ENCODE data around the gene NAGLU. TPM values are rescaled to one million over a fixed set of nuclear protein-coding genes. Genes with fewer than 3 reads are reported as not detected.

NAGLU gene
- total RNA-seq, 5 donors from 2014 or later (not counting 1 experiment from before 2014, with no cell fraction given) = 13.2 to 35.1 (median 28.8) TPM

- ATAC-seq (replicated peaks in 1 of 4) = no peak
- peaks cover 0 to 10% of the 10 kb centered on the region in 2 donors for H3K36me3 ChIP-seq (ENCODE audit: control insufficient read depth in 2 of 2, extremely low read depth in 1 of 2, insufficient read depth in 1 of 2, low read length in 1 of 2)
Measured at GRCh38 chr17:42512733-42513251, 23.2 kb upstream of the NAGLU start.

GRCh38 chr17:42513686-42514085 is 22.4 kb upstream of the NAGLU start:
- peaks cover 2 to 6% of the 10 kb centered on the region in 2 experiments for H3K4me1 ChIP-seq (ENCODE audit: control insufficient read depth in 1 of 2, extremely low read depth in 1 of 2, insufficient read depth in 2 of 2, low read length in 2 of 2)
- H3K27me3 Mint-ChIP-seq = no peaks in the 10 kb centered on the region
- POLR2A ChIA-PET = no interaction called here
- no peaks in the 10 kb centered on the region for H3K9me3 ChIP-seq
- H3K27ac ChIP-seq (ENCODE audit: low read length) = no peak overlapping the region
- peaks cover 5 to 11% (median 8%) of the 10 kb centered on the region in 3 donors for H3K4me1 Mint-ChIP-seq
- H3K4me3 Mint-ChIP-seq = no peak overlapping the region
- no peak overlapping the region for H3K27ac Mint-ChIP-seq
- H3K9me3 Mint-ChIP-seq = no peaks in the 10 kb centered on the region
- CTCF ChIA-PET = no interaction called here
- no peak overlapping the region for H3K4me3 ChIP-seq (ENCODE audit: control insufficient read depth in 1 of 2, extremely low read depth in 1 of 2, low read length in 1 of 2)
- ATAC-seq (replicated peaks in 1 of 4) (no peak), DNase-seq (no peak)
- H3K27me3 ChIP-seq (replicated peaks in 1 of 2; ENCODE audit: control insufficient read depth in 2 of 2, extremely low read depth in 1 of 2, insufficient read depth in 2 of 2, low read length in 1 of 2) = peaks cover 0 to 7% of the 10 kb centered on the region in 2 experiments
- peaks cover 11% of the 10 kb centered on the region for H3K36me3 Mint-ChIP-seq
- peaks cover 0 to 10% of the 10 kb centered on the region in 2 donors for H3K36me3 ChIP-seq (ENCODE audit: control insufficient read depth in 2 of 2, extremely low read depth in 1 of 2, insufficient read depth in 1 of 2, low read length in 1 of 2)
- 91% methylated on average over 8 of the region's 11 CpGs for WGBS (ENCODE audit: insufficient coverage)

More at GRCh38 chr17:42512733-42513251, 23.2 kb upstream of the NAGLU start:
- no peaks in the 10 kb centered on the region for H3K27me3 Mint-ChIP-seq
- H3K9me3 ChIP-seq = no peaks in the 10 kb centered on the region
- H3K27ac ChIP-seq (ENCODE audit: low read length) = no peak overlapping the region
- H3K4me1 ChIP-seq (ENCODE audit: control insufficient read depth in 1 of 2, extremely low read depth in 1 of 2, insufficient read depth in 2 of 2, low read length in 2 of 2) = peaks cover 2 to 6% of the 10 kb centered on the region in 2 experiments
- WGBS (ENCODE audit: insufficient coverage) = 85% methylated on average over 3 of the region's 6 CpGs
- CTCF ChIA-PET = interaction anchor here (0.6 kb wide), 3 partner anchors 92 to 200 kb away, joined by 3 to 4 read pairs (median 3); no protein-coding TSS in a partner anchor
- no peaks in the 10 kb centered on the region for H3K9me3 Mint-ChIP-seq
- peaks cover 0 to 7% of the 10 kb centered on the region in 2 experiments for H3K27me3 ChIP-seq (replicated peaks in 1 of 2; ENCODE audit: control insufficient read depth in 2 of 2, extremely low read depth in 1 of 2, insufficient read depth in 2 of 2, low read length in 1 of 2)
- POLR2A ChIA-PET = no interaction called here
- H3K36me3 Mint-ChIP-seq = peaks cover 20% of the 10 kb centered on the region
- H3K4me3 ChIP-seq (ENCODE audit: control insufficient read depth in 1 of 2, extremely low read depth in 1 of 2, low read length in 1 of 2) = no peak overlapping the region
- H3K4me1 Mint-ChIP-seq = peaks cover 5 to 14% (median 8%) of the 10 kb centered on the region in 3 donors
- no peak overlapping the region for H3K4me3 Mint-ChIP-seq
- DNase-seq = no peak
- no peak overlapping the region for H3K27ac Mint-ChIP-seq

- Histone ChIP-seq H3K9me3 (no peaks in the 10 kb centered on the region), H3K4me1 (ENCODE audit: control insufficient read depth in 1 of 2, extremely low read depth in 1 of 2, insufficient read depth in 2 of 2, low read length in 2 of 2) (peaks cover 2 to 6% of the 10 kb centered on the region in 2 experiments), H3K27ac (ENCODE audit: low read length) (no peak overlapping the region), H3K4me3 (ENCODE audit: control insufficient read depth in 1 of 2, extremely low read depth in 1 of 2, low read length in 1 of 2) (no peak overlapping the region), H3K36me3 (ENCODE audit: control insufficient read depth in 2 of 2, extremely low read depth in 1 of 2, insufficient read depth in 1 of 2, low read length in 1 of 2) (peaks cover 0 to 10% of the 10 kb centered on the region in 2 donors), H3K27me3 (replicated peaks in 1 of 2; ENCODE audit: control insufficient read depth in 2 of 2, extremely low read depth in 1 of 2, insufficient read depth in 2 of 2, low read length in 1 of 2) (peaks cover 0 to 7% of the 10 kb centered on the region in 2 experiments)
- ChIA-PET POLR2A (interaction anchor here in 1 of 2 donors (0.6 kb wide), 1 partner anchor 81 kb away, joined by 3 read pairs; no protein-coding TSS in a partner anchor), CTCF (interaction anchor here (0.6 to 1.6 kb wide), 3 partner anchors 83 to 86 kb away, joined by 4 to 5 read pairs (median 4); no protein-coding TSS in a partner anchor)
- 100% methylated on average over 5 of the region's 11 CpGs for WGBS (ENCODE audit: insufficient coverage)
- H3K27me3 Mint-ChIP-seq = no peaks in the 10 kb centered on the region
- H3K4me1 Mint-ChIP-seq = peaks cover 5% of the 10 kb centered on the region in 3 donors
- H3K9me3 Mint-ChIP-seq = no peaks in the 10 kb centered on the region
- H3K4me3 Mint-ChIP-seq = no peak overlapping the region
- peaks cover 5% of the 10 kb centered on the region for H3K36me3 Mint-ChIP-seq
- H3K27ac Mint-ChIP-seq = no peak overlapping the region
- no peak for ATAC-seq (replicated peaks in 1 of 4)
- no peak for DNase-seq
Measured at GRCh38 chr17:42514279-42514678, 21.8 kb upstream of the NAGLU start.

GRCh38 chr17:42514867-42515266 is 21.2 kb upstream of the NAGLU start:
- Mint-ChIP-seq H3K36me3 (peaks cover 3% of the 10 kb centered on the region), H3K27ac (no peak overlapping the region), H3K9me3 (no peaks in the 10 kb centered on the region), H3K4me3 (no peak overlapping the region), H3K4me1 (peaks cover 5% of the 10 kb centered on the region in 3 donors), H3K27me3 (no peaks in the 10 kb centered on the region)
- H3K27ac ChIP-seq (ENCODE audit: low read length) = no peak overlapping the region
- ChIA-PET CTCF (interaction anchor here (0.6 to 1.6 kb wide), 6 partner anchors 28 to 302 kb away, joined by 3 to 10 read pairs (median 4); no protein-coding TSS in a partner anchor), POLR2A (no interaction called here)
- H3K9me3 ChIP-seq = no peaks in the 10 kb centered on the region
- DNase-seq = no peak
- peaks cover 2 to 6% of the 10 kb centered on the region in 2 experiments for H3K4me1 ChIP-seq (ENCODE audit: control insufficient read depth in 1 of 2, extremely low read depth in 1 of 2, insufficient read depth in 2 of 2, low read length in 2 of 2)
- H3K36me3 ChIP-seq (ENCODE audit: control insufficient read depth in 2 of 2, extremely low read depth in 1 of 2, insufficient read depth in 1 of 2, low read length in 1 of 2) = peaks cover 0 to 10% of the 10 kb centered on the region in 2 donors
- H3K27me3 ChIP-seq (replicated peaks in 1 of 2; ENCODE audit: control insufficient read depth in 2 of 2, extremely low read depth in 1 of 2, insufficient read depth in 2 of 2, low read length in 1 of 2) = peaks cover 0 to 7% of the 10 kb centered on the region in 2 experiments
- no peak overlapping the region for H3K4me3 ChIP-seq (ENCODE audit: control insufficient read depth in 1 of 2, extremely low read depth in 1 of 2, low read length in 1 of 2)
- no peak for ATAC-seq (replicated peaks in 1 of 4)
- 92% methylated on average over 7 of the region's 8 CpGs for WGBS (ENCODE audit: insufficient coverage)

- no peaks in the 10 kb centered on the region for H3K9me3 Mint-ChIP-seq
- DNase-seq = peak; percentile 53 to 87 (median 78)
- Histone ChIP-seq H3K36me3 (ENCODE audit: control insufficient read depth in 2 of 2, extremely low read depth in 1 of 2, insufficient read depth in 1 of 2, low read length in 1 of 2) (peaks cover 0 to 7% of the 10 kb centered on the region in 2 donors), H3K27ac (ENCODE audit: low read length) (no peak overlapping the region), H3K27me3 (replicated peaks in 1 of 2; ENCODE audit: control insufficient read depth in 2 of 2, extremely low read depth in 1 of 2, insufficient read depth in 2 of 2, low read length in 1 of 2) (peaks cover 0 to 13% of the 10 kb centered on the region in 2 experiments), H3K4me1 (ENCODE audit: control insufficient read depth in 1 of 2, extremely low read depth in 1 of 2, insufficient read depth in 2 of 2, low read length in 2 of 2) (peaks cover 2 to 6% of the 10 kb centered on the region in 2 experiments), H3K9me3 (no peaks in the 10 kb centered on the region), H3K4me3 (ENCODE audit: control insufficient read depth in 1 of 2, extremely low read depth in 1 of 2, low read length in 1 of 2) (no peak overlapping the region)
- ChIA-PET POLR2A (no interaction called here), CTCF (interaction anchor here (0.6 to 1.5 kb wide), 6 partner anchors 11 to 194 kb away, joined by 3 to 5 read pairs (median 3); no protein-coding TSS in a partner anchor)
- H3K4me1 Mint-ChIP-seq = peaks cover 5% of the 10 kb centered on the region in 3 donors
- no peak overlapping the region for H3K27ac Mint-ChIP-seq
- WGBS (ENCODE audit: insufficient coverage) = 0% methylated on average over 4 of the region's 9 CpGs
- no peaks in the 10 kb centered on the region for H3K27me3 Mint-ChIP-seq
- no peak overlapping the region for H3K4me3 Mint-ChIP-seq
- ATAC-seq (replicated peaks in 1 of 4) = peak; percentile 78 to 96 (median 84)
- peaks cover 13% of the 10 kb centered on the region for H3K36me3 Mint-ChIP-seq
Measured at GRCh38 chr17:42517516-42517915, 18.5 kb upstream of the NAGLU start.

GRCh38 chr17:42518046-42518754 is 17.8 kb upstream of the NAGLU start:
- Histone ChIP-seq H3K27me3 (replicated peaks in 1 of 2; ENCODE audit: control insufficient read depth in 2 of 2, extremely low read depth in 1 of 2, insufficient read depth in 2 of 2, low read length in 1 of 2) (peaks cover 0 to 17% of the 10 kb centered on the region in 2 experiments), H3K36me3 (ENCODE audit: control insufficient read depth in 2 of 2, extremely low read depth in 1 of 2, insufficient read depth in 1 of 2, low read length in 1 of 2) (peaks cover 0 to 7% of the 10 kb centered on the region in 2 donors), H3K4me1 (ENCODE audit: control insufficient read depth in 1 of 2, extremely low read depth in 1 of 2, insufficient read depth in 2 of 2, low read length in 2 of 2) (peaks cover 2 to 6% of the 10 kb centered on the region in 2 experiments), H3K4me3 (ENCODE audit: control insufficient read depth in 1 of 2, extremely low read depth in 1 of 2, low read length in 1 of 2) (no peak overlapping the region), H3K9me3 (no peaks in the 10 kb centered on the region), H3K27ac (ENCODE audit: low read length) (no peak overlapping the region)
- no peaks in the 10 kb centered on the region for H3K27me3 Mint-ChIP-seq
- H3K36me3 Mint-ChIP-seq = peaks cover 16% of the 10 kb centered on the region
- 39% methylated on average over 3 of the region's 9 CpGs for WGBS (ENCODE audit: insufficient coverage)
- H3K27ac Mint-ChIP-seq = no peak overlapping the region
- POLR2A ChIA-PET = no interaction called here
- H3K4me3 Mint-ChIP-seq = no peak overlapping the region
- CTCF ChIA-PET = interaction anchor here (0.6 to 1.0 kb wide), 5 partner anchors 12 to 195 kb away, joined by 3 to 5 read pairs (median 3); no protein-coding TSS in a partner anchor
- DNase-seq (no peak), ATAC-seq (replicated peaks in 1 of 4) (no peak)
- H3K9me3 Mint-ChIP-seq = no peaks in the 10 kb centered on the region
- H3K4me1 Mint-ChIP-seq = peaks cover 5% of the 10 kb centered on the region in 3 donors
